Ramos (cell line): ENCODE results near the gene RTL3.
"Not testable (repeated sequence)": the region's sequence is repeated elsewhere in the genome, so short reads cannot be mapped to it uniquely, and the experiment has no call there.

Experiments used
- in situ Hi-C: fragments of 300-500 bp; cut with MboI; formaldehyde crosslinking; loops from one replicate; pipeline ENCODE4 v1.14.3; 2022; ENCODE audit warnings: low sequenced_read_pairs; ENCODE audit not compliant: unreplicated experiment

The RTL3 gene, protein sequence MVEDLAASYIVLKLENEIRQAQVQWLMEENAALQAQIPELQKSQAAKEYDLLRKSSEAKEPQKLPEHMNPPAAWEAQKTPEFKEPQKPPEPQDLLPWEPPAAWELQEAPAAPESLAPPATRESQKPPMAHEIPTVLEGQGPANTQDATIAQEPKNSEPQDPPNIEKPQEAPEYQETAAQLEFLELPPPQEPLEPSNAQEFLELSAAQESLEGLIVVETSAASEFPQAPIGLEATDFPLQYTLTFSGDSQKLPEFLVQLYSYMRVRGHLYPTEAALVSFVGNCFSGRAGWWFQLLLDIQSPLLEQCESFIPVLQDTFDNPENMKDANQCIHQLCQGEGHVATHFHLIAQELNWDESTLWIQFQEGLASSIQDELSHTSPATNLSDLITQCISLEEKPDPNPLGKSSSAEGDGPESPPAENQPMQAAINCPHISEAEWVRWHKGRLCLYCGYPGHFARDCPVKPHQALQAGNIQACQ

GRCh38 chrX:78658845-78659744 lies at the start of gene RTL3:
Gene RTL3 (minus strand): TSS chrX:78659328. CDS start chrX:78658420, 908 bp downstream.
- in situ Hi-C loops, result no loop called here

GRCh38 chrX:78708816-78709215 lies 49.7 kb upstream of the RTL3 start:
- in situ Hi-C loops, result no loop called here

GRCh38 chrX:78708262-78708661 lies 49.1 kb upstream of the RTL3 start:
- in situ Hi-C loops, result no loop called here

GRCh38 chrX:78706071-78706470 lies 46.9 kb upstream of the RTL3 start:
- in situ Hi-C loops, result no loop called here

- in situ Hi-C loops, result no loop called here
These were observed 34.4 kb upstream of the RTL3 start for GRCh38 chrX:78693536-78693935.

DNA sequence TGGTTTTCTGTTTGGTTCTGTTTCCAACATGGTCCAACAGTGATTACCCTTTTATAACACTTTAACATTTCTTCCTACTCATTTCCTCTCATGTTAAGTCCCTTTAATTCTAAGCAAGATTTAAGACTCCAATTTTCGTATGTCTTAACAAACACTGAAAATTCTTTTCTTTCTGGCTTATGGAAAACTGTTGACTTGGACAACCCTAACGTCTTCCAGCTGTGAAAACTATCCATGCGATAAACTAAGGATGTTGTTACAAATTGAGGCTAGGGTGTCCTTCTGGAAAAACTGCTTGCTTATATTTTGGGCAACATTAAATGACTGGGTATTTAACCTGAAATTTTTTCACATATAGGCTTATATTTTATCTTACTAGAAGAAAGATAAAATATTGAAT lies 33.9 kb upstream of the RTL3 start:
- in situ Hi-C loops, result no loop called here

GRCh38 chrX:78687586-78687985 lies 28.5 kb upstream of the RTL3 start:
- in situ Hi-C loops, result no loop called here

GRCh38 chrX:78673246-78673645 lies 14.1 kb upstream of the RTL3 start:
- in situ Hi-C loops, result no loop called here

- in situ Hi-C loops, result no loop called here
These were observed 6.2 kb upstream of the RTL3 start for GRCh38 chrX:78665342-78665741.

- in situ Hi-C loops, result no loop called here
These were observed 2.7 kb upstream of the RTL3 start for GRCh38 chrX:78661836-78662235.

GRCh38 chrX:78659955-78660354 lies 827 bp upstream of the RTL3 start:
- in situ Hi-C loops, result no loop called here

DNA sequence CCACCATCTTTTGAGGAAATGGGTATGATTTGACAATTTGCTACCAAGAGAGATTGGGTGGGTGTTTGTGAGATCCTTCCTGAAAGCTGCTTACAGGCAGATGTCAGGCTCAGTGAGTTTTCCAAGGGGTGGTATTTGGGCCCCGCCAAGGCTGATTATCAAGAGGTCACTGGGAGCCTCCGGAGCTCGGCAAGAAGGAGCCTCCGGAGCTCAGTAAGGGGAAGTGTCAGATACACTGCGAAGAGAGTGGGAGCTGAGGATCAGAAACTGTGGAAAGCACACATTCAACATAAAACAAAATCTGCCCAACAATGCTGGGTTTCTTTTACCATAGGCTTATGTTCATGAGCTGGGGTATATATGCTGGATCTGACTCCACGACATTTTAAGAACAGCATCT lies 714 bp downstream of the RTL3 start:
- in situ Hi-C loops, result no loop called here

- in situ Hi-C loops, result no loop called here
These were observed 3.5 kb downstream of the RTL3 start for GRCh38 chrX:78655642-78656041.

DNA sequence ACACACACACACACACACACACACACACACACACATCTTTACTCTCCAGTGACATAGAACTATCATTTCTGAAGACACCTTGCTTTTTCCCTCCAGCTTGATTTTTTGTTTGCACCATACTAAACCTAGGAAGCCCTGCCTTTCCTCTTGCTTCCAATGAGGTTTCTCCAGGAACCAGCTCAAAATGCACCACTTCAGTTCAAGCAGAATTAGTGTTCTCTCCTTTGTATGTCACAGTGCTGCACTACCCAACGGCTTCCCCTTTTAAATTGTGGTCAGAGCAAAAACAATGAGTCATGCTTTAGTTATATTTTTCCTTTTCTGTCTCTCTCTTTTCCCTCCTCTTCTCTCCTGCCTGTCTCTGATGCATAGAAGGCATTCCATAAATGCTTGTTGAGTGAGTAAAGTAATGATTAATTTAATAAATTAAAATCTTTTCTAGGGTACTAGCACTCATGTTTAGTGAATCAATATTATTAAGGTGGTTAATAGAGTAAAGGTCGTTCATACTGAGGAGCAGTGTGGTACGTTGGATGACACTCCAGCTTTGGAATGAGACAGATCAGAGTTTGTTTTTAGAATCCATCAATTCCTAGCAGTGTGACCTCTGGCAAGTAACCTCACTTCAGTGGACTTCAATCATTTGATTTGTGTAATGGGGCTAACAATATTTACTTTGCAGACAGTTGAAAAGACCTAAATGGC lies 5.9 kb downstream of the RTL3 start:
- in situ Hi-C loops, result no loop called here

DNA sequence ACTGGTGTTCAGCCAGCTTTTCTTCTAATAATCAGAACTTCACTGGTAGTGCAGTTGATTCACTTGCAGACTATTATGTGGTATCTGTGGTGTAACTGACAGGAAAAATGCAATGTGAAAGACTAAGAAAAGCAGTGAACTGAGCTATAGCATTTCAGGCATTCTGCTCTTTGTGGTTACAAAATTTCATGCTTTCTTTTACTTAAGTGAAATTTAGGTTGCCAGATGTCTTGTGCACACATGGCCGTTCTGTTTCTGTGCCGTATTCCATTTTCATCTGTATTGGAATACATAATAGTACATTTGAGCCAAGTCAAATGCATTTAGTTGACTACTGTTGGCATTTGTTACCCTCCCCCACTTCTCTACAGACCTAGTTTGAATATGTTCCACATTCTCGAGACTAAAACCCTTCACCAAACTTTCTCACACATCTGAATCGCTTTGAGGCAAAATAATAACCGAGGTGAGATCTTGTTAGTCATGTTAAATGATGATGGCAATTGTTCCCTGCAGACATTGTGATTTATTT lies 8.2 kb downstream of the RTL3 start:
- in situ Hi-C loops, result no loop called here

GRCh38 chrX:78643874-78644273 lies 15.3 kb downstream of the RTL3 start:
- in situ Hi-C loops, result no loop called here

DNA sequence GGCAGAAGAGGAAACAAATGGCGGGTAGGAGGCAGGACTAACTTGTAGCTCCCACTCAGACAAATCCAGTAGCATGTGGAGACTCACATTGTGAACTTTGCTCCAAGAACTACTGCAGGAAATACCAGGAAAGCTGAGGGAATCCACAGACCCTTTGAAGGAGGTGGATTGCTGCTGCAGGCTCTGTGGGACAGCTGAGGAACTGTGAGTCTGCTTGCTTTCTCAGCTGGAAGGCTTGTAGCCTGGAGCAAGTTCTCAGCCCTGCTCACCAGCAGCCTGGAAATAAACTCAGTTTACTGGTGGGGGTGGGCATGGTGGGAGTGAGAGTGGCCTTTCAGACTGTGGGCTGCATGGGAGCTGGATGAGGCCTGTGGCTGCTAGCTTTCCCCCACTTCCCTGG lies 16.0 kb downstream of the RTL3 start:
- in situ Hi-C loops, result no loop called here

DNA sequence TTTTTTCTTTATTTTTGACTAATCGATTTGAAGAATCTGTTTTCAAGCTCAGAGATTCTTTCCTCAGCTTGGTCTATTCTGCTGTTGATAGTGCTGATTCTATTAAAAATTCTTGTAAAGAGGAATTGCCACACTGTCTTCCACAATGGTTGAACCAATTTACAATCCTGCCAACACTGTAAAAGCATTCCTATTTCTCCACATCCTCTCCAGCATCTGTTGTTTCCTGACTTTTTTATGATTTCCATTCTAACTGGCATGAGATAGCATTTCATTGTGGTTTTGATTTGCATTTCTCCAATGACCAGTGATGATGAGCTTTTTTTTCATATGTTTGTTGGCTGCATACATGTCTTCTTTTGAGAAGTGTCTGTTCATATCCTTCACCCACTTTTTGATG lies 23.0 kb downstream of the RTL3 start:
- in situ Hi-C loops, result not testable (repeated sequence)

GRCh38 chrX:78624962-78625909 lies 33.9 kb downstream of the RTL3 start:
- in situ Hi-C loops, result no loop called here
